OCI-M2 (cell line): Measurements from ENCODE around the gene THRA.
"Not testable (repeated sequence)": the region's sequence is repeated elsewhere in the genome, so short reads cannot be mapped to it uniquely, and the experiment has no call there.

Experiments used
- DNase-seq: peaks from one replicate; lab custom pipeline; 2025; ENCODE audit not compliant: unreplicated experiment; lab: John Stamatoyannopoulos, UW

Gene THRA

DNA sequence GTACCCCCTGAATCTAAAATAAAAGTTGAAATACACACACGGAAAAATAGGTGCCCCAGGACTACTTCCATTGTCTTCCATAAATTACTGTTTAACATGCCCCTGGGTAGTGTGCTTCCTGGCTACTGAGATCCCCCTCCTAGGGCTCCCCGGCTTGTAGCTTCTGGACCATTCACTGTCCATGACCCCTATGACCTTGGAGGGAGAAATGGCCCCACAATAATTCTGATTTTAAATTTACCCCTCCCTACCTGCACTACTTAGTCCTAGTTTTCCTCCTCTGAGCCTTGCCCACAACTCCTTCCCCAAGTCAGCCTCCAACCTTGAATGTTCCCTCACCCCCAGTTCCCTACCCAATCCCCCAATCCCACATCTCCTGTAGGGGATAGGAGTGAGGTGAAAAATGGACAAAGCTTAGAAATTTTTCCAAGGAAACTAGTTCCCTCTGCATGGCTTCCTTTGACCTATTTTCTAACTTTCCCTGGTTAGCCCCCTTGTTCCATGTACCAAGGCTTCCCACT is 49.5 kb downstream of the THRA start:
- no peak for DNase-seq

DNA sequence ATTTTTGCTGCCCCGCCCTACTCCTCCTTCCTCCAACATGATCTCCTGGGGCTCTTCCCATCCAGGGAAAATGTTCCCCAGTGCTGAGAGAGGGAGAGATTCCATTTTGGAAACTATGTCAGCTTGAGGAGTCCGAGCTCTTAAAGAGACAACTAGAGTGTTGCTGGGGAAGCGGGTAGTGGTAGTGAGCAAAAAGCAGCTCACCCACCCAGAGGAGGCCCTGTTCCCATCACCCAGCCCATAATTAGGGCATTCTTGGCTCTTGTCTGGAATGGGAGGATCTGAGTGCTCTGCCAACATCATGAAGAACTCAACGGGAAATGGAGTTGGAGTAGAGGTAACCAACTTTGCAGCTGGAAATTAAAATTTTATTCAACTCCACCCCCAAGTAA is 49.9 kb downstream of the THRA start:
- no peak for DNase-seq

DNA sequence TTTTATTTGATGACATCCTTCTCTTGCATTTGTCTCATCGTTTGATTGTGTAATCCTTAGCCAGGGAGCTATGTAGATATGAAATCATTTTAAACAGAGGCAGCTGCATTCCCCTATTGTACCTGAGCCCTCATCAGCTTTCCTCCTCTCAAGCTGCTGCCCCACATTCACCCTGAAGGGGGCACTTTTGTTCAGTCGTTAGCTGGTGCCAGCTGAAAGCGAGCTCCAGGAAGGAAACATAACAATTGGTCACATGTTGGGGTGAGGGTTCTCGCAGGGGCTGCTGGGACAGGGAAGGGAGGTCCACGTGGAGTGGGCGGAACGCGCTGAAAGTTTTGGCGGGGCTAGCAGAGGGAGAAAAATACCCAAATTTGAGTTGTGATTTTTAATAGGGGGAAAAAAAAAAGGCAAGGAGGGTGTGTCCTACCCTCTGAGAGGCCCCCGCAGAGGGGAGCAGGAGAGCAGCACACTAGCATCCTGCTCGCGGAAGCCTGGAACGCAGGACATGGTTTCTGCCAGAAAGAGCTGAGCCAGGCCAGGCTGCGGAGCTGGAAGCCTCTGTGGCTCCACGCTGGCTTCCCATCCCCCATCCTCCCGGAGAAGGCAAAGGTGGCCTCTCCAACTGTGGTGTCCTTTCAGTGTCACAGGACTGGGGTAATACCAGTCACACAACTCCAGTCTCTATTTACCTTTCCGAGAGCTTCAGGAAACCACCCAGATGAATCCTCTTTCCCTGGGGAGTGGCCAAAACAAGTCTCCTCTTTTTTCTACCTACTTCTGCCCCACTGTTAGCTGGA is 50.5 kb downstream of the THRA start:
- peak; percentile 72 for DNase-seq

DNA sequence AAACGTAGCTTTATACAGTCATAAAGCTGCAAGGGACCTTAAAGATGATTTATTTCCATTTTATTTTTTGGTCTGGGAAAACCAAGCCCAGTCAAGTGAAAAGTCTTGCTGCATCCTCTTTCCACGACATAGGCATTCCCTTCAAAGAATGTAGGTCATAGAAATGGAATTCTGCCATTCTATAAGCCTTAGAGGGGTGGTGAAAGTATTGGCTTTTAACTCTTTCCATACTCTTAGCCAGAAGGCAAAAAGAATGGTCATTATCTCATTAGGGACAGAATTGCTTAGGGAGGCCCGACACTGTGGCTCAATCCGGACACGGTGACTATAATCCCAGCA is 51.1 kb downstream of the THRA start:
- no peak for DNase-seq

DNA sequence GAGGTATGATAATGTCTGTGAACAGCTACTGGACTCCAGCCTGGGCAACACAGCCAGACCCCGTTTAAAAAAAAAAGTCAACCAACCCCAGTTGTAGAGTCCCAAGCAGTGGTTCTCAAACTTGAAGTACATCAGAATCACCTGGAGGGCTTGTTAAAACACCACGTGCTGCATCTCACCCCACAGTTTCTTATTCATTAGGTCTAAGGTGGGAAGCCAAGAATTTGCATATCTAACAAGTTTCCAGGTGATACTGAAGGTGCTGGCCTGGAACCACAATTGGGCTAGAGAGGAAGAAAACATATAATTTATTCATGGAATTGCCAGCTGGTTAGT is 52.3 kb downstream of the THRA start:
- no peak for DNase-seq

DNA sequence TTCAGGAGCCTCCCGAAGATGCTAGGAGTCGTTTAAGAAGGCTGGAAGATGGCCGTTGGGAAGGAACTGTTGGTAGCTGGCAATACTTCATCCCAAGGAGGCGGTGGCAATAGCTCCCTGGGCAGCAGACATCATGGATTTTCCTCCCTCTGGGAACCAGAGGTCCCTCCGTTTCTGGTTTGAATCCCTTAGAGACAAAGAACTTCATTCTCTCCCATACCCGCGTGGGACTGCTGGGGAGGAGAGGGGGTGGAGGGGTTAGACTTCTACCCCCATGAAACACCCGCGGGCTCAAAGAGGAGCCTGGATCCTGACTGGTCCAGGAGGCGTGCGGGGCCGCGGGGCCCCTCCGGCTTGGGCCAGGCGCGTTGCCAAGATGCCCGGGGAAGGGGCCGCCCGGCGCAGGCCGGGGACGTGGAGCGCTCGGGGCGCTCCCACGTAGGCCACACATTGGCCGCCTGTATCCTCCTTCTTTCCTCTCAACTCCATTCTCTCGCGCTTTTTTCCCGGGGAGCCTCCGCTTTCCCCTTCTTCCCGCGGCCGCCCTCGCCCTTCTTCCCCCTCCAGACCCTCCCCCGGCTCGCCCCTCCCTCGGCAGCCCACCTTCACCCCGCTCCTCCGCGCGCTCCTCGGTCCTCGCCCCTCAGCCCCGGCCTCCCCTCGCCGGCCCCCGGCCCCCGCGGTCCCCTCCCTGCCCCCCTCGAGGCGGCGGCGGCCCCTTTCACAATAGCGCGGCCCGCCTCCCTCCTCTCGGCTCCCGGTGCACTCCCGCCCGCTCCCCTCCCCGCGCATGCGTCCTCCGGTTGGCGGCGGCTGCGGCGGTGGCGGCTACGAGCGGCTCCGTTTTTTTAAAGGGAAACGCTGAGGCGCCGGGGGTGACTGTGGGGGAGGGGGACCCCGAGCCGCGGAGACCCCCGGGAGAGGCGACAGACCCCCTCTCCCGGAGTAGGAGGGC is 58.7 kb downstream of the THRA start, which contains the start of gene MSL1:
Gene MSL1, plus strand, starts transcription at position 791 of the 955 bp plus-strand sequence. CDS start 642 bp downstream, outside the sequence.
- DNase-seq = no peak

DNA sequence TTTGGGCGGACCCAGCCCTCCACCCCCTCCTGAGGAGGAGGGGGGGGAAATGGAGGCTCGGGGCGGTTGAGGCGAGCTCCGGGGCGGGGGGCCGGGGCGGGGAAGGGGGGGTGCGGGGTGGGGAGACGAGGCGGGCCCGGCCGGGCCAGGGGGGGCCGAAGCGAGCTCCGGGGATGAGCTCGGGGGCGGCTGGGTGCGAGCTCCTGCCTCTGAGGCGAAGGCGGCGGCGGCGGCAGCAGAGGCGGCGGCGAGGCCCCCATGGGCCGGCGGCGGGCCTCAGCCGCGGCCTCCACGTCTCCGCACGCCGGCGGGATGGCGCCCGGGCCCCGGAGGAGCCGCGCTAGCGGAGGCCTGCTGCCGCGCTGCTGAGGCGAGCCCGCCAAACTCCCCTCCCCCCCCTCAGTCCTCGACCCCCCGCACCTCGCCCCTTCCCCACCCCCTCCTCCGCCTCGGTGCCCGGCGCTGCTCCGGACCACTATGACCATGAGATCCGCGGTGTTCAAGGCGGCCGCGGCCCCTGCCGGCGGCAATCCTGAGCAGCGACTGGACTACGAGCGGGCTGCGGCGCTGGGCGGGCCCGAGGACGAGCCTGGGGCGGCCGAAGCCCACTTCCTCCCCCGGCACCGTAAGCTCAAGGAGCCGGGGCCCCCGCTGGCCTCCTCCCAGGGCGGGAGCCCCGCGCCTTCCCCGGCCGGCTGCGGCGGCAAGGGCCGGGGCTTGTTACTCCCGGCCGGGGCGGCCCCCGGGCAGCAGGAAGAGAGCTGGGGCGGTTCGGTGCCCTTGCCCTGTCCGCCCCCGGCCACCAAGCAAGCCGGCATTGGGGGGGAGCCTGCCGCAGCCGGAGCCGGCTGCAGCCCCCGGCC is 59.6 kb downstream of the THRA start:
- no peak for DNase-seq

DNA sequence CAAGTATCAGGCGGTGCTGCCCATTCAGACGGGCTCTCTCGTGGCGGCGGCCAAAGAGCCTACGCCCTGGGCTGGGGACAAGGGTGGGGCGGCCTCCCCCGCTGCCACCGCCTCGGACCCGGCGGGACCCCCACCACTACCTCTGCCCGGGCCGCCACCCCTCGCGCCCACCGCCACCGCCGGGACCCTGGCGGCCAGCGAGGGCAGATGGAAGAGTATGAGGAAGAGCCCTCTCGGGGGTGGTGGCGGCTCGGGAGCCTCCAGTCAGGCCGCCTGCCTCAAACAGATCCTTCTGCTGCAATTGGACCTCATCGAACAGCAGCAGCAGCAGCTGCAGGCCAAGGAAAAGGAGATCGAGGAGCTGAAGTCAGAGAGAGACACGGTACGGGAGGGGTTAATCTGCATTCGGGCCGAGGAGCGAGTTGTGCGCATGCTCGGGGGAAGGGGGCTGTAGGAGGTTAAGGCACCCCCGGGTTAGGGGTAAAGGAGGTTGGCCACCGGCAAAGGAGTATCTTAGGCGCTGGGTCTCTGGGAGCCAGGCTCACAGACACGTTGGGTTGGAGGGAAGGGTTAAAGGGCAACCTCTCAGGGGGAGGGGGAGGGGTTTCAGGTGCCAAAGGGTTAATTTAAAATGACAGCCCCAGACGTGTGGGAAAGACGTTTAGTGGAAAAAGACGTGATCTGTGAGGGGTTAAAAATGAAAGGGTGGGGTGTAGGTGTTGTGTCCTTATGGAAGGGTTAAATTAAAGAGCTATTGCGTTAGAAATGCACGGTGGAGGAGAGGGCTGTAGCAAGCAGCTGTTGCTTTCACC is 60.4 kb downstream of the THRA start:
- no peak for DNase-seq

DNA sequence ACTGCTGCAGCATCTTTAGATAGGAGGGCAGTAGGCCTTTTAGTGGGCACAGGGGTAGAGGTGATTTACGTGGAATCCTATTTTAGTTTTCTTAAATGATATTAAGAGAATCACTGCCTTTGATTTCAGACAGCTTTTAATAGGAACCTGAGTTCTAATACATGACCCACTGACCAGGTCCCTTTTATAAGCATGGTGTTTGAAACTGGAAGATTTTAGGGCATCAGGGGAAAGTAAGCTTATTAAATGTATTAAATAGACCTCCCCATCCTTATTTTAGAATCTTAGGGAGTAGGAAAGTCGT is 61.0 kb downstream of the THRA start:
- DNase-seq = no peak

DNA sequence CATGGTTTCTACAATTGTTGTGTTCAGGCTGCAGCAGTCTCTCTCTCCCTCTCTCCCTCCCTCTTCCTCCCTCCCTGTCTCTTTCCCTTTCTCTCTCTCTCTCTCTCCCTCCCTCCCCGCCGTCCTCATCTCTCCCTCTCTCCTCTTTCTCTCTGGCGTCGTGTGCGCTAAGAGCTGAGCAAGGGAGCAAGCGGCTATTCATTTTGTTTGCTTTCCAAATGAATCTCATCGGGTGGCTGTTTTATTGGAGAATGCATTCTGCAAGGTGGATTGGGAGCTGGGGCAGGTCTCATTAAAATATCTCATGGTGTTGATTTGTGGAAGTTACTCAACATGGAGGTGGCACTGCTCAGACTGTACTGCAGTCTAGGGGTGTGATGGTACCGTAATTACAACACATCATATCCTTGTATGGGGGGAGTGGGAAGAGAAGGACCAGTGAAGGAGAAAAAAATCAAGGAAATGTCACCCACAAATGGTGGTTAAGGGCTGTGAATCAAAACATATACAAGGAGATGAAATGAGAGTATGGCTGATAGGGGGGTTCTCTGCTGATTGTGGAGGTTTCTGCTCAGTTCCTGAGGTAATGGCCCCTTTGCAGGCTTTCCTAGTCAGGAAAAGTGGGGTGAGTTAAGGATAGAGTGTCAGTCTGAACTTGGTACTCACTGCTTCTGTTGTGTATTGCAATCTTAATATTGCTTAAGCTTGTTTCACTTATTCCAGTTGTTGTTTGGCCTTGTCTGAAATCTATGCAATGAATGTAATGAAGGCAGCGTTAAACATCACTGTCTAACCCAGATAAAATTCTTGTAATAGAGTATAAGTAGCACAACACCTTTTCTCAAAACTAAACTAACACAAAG is 61.7 kb downstream of the THRA start:
- DNase-seq = no peak

DNA sequence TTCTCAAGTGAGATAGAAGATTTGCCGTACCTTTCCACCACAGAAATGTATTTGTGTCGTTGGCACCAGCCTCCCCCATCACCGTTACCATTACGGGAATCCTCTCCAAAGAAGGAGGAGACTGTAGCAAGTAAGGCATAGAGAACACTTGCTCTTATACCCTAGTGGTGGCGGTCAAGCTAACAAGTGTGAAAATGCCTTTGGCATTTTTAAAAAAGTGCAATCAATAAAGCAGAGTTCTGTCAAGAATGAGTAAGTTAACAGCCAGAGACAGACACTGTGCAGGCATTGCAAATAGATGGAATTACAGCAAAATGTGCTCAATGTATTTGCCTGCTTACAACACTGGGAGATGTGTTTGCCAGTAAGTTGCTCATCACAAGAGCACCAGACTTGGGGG is 66.7 kb downstream of the THRA start:
- no peak for DNase-seq

DNA sequence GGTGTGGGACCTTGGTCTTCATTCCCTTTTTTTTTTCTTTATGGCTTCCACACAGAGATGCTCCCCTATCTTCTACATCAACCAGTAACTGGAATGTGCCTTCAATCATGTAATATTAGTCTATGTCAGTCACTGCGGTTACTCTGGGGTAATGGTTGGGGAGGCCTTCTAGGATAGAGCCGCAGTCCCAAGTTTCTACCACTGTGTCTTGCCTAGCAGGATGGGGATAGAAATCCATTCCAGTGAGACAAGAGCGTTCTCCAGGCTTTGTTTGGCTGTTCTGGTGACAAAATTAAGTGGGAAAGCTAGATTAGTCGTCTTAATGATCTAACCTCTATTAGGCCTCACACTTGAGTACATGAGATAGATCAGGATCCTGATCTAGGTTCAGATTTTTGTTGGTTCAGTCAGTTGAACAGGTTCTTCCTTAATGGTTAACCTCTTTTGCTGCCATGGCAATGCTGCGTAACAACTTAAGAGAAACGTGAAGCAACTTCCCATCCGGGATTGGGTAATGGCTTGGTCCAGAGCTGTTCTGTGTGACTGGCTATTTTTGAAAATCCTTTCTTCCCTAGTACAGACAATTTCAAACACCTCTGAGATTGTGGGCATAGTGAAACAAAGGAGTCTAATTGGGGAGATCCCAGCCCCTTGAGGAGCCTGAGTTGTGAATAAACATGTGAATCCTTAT is 67.7 kb downstream of the THRA start:
- no peak for DNase-seq

DNA sequence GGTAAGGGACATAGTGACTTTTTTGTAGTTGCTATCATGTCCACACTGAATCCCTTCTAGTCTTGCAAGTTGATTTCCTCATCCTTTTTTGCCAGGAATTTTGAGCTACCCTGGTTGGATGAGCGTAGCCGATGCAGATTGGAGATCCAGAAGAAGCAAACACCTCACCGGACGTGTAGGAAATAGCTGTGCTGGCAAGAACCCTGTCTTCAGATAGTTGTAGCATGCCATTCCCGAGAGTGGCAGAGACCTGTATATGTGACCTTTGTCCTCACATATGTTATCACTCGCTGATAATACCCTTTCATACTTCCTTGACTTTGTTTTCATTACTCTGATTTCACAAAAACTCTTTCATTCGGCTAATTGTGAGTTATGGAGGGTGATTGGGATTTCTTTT is 71.4 kb downstream of the THRA start:
- no peak for DNase-seq

DNA sequence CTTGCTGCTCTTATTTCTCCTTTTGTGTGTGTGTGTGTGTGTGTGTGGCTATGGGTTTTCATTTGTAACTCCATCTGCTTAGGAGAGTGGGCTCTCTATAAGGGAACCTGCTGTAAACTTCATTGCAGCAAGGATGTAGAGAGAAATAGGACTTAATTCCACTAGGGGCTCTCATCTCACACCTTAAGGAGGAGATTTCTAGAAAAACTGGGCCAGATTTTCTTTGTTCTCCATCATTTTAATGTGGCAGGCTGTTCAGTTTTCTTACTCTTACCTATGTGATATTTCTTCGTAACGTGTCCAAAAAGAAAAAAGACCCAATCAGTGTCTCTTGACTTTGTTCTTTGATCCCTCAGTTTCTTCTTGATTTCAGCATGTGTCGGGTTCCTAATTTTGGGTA is 73.1 kb downstream of the THRA start:
- no peak for DNase-seq

DNA sequence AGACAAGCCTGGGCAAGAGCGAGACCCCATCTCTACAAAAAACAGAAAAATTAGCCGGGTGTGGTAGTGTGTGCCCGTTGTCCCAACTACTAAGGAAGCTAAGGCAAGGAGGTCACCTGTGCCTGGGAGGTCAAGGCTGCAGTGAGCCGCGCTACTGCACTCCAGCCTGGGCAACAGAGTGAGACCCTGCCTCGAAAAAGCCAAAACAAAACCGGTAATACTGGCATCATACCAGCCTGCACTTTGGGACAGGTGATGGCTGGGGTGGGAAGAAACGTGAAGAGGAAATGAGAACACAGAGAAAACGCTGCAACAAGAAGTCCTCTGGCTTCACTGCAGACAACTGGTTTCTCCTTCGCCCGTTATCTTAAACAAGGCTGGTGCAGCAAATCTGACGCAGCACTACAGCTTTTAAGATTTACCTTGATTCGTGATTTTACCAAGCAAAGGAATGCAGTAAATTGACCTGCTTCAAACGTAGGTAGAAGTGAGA is 76.8 kb downstream of the THRA start:
- DNase-seq = no peak

DNA sequence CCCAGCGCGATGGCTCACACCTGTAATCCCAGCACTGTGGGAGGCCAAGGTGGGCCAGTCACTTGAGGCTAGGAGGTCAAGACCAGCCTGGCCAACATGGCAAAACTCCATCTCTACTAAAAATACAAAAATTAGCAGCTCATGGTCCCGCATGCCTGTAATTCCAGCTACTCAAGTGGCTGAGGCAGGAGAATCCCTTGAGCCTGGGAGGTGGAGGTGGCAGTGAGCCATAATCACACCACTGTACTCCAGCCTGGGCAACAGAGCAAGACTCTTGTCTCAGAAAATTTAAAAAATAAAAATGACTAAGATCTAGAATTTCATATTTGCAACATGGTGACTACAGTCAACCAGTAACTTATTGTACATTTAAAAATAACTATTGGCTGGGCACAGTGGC is 80.4 kb downstream of the THRA start:
- not testable (repeated sequence) for DNase-seq
